Measurements from ENCODE around the gene GPC1.

- TF ChIP-seq CTCF (IDR thresholded peaks at IDR 0.05) (no peak), POLR2A (IDR thresholded peaks at IDR 0.05) (no peak)
Observed at GRCh38 chr2:240465268-240465764, 29.9 kb downstream of the GPC1 start.

All from heart left ventricle (tissue), 13 donors.